Adipocyte (in vitro differentiated cells): ENCODE results near the gene VCX2.
"Not testable (repeated sequence)": the region's sequence is repeated elsewhere in the genome, so short reads cannot be mapped to it uniquely, and the experiment has no call there.

ENCODE experiments used
- DNase-seq: peaks from one replicate; pipeline ENCODE4 v3.0.0-alpha.2; 2015; ENCODE audit warnings: low read depth
- H3K27me3 ChIP-seq: replicated peaks from 2 replicates; pipeline ENCODE4 v1.7.0; 2013; ENCODE audit warnings: mild to moderate bottlenecking, low read length, moderate library complexity; ENCODE audit not compliant: control insufficient read depth, insufficient read depth
- H3K36me3 ChIP-seq: 2 replicates; pipeline ENCODE4 v1.7.0; 2013; ENCODE audit warnings: low read length, mild to moderate bottlenecking, moderate library complexity; ENCODE audit not compliant: control insufficient read depth, insufficient read depth, severe bottlenecking
- H3K4me1 ChIP-seq: 2 replicates; pipeline ENCODE4 v1.7.0; 2013; ENCODE audit warnings: mild to moderate bottlenecking, low read length, moderate library complexity; ENCODE audit not compliant: control insufficient read depth, insufficient read depth
- H3K4me3 ChIP-seq: 2 replicates; pipeline ENCODE4 v1.7.0; 2013; ENCODE audit warnings: mild to moderate bottlenecking, low read length, moderate library complexity
- H3K9ac ChIP-seq: 2 replicates; pipeline ENCODE4 v1.7.0; 2013; ENCODE audit warnings: mild to moderate bottlenecking, low read length, moderate library complexity
- H3K9me3 ChIP-seq: 2 replicates; pipeline ENCODE4 v1.7.0; 2013; ENCODE audit warnings: mild to moderate bottlenecking, low read length, moderate library complexity; ENCODE audit not compliant: control insufficient read depth

Gene VCX2

GRCh38 chrX:8121391-8121790 lies 49.7 kb downstream of the VCX2 start:
- not testable (repeated sequence) for H3K9ac ChIP-seq, H3K4me1 ChIP-seq, H3K9me3 ChIP-seq, DNase-seq, H3K4me3 ChIP-seq, H3K36me3 ChIP-seq, H3K27me3 ChIP-seq
